IMR-90 (cell line): ENCODE data around the gene ADGRF4. TPM values are rescaled to one million over a fixed set of nuclear protein-coding genes. Genes with fewer than 3 reads are reported as not detected.

Source experiments
- ATAC-seq: fragments of 200-7000 bp; cut with Tn5 transposase; 2 replicates; pipeline ENCODE4 v1.9.1; 2020; ENCODE audit warnings: low read depth, mild to moderate bottlenecking, moderate library complexity
- BruUV-seq: library from RNA; stranded (reverse); fragments of 400-500 nt; replicated peaks from 2 replicates; lab custom pipeline; 2021; lab: Mats Ljungman, UMichigan
- CTCF ChIA-PET: fragments of 300-600 bp; formaldehyde crosslinking; extraction: SDS; loops from one replicate; lab custom pipeline; 2021; ENCODE audit warnings: antibody characterized with exemption; lab: Yijun Ruan, JAX
- POLR2A ChIA-PET: fragments of 300-600 bp; sonication (Branson Sonifier 250); formaldehyde crosslinking; loops from one replicate; lab custom pipeline; 2022; ENCODE audit warnings: antibody characterized with exemption; ENCODE audit not compliant: unreplicated experiment; lab: Charles Lee
- DNase-seq: peaks from one replicate; pipeline ENCODE4 v3.0.0; 2013
- H2AFZ ChIP-seq: replicated peaks from 2 replicates; pipeline ENCODE3; 2013; ENCODE audit warnings: low read length, mild to moderate bottlenecking; ENCODE audit not compliant: poor library complexity
- H2AK5ac ChIP-seq: 2 replicates; pipeline ENCODE4 v1.6.1; 2013; ENCODE audit warnings: low read depth, low read length, inconsistent platforms
- H2AK9ac ChIP-seq: replicated peaks from 2 replicates; pipeline ENCODE3; 2013; ENCODE audit warnings: mild to moderate bottlenecking, low read depth, low read length, moderate library complexity; ENCODE audit not compliant: poor library complexity
- H2BK120ac ChIP-seq: 2 replicates; pipeline ENCODE4 v1.6.1; 2013; ENCODE audit warnings: low read depth, low read length, inconsistent platforms
- H2BK15ac ChIP-seq: 3 replicates; pipeline ENCODE4 v1.6.1; 2013; ENCODE audit warnings: low read depth, low read length, inconsistent platforms
- H2BK20ac ChIP-seq: 2 replicates; pipeline ENCODE4 v1.6.1; 2013; ENCODE audit warnings: low read depth, mild to moderate bottlenecking, inconsistent platforms, low read length, moderate library complexity
- H2BK5ac ChIP-seq: 2 replicates; pipeline ENCODE4 v1.6.1; 2013; ENCODE audit warnings: mild to moderate bottlenecking, low read depth, low read length, inconsistent platforms; ENCODE audit not compliant: poor library complexity, severe bottlenecking
- H3K14ac ChIP-seq: replicated peaks from 2 replicates; pipeline ENCODE4 v1.6.1; 2013; ENCODE audit warnings: low read depth, low read length, inconsistent platforms
- H3K18ac ChIP-seq: 2 replicates; pipeline ENCODE4 v1.6.1; 2013; ENCODE audit warnings: low read depth, low read length, control low read depth
- H3K23ac ChIP-seq: 2 replicates; pipeline ENCODE4 v1.6.1; 2013; ENCODE audit warnings: low read depth, low read length, inconsistent platforms
- H3K27ac ChIP-seq: 2 replicates; pipeline ENCODE4 v1.5.1; 2013; ENCODE audit warnings: mild to moderate bottlenecking, control low read depth, low read length; ENCODE audit not compliant: insufficient read depth
- H3K27me3 ChIP-seq: 2 replicates; pipeline ENCODE4 v1.6.1; 2013; ENCODE audit warnings: low read length; ENCODE audit not compliant: control insufficient read depth, insufficient read depth
- H3K36me3 ChIP-seq: 2 replicates; pipeline ENCODE4 v1.6.1; 2013; ENCODE audit warnings: low read length, mixed read lengths; ENCODE audit not compliant: control insufficient read depth, insufficient read depth
- H3K4ac ChIP-seq: 2 replicates; pipeline ENCODE4 v1.6.1; 2013; ENCODE audit warnings: low read depth, low read length, inconsistent platforms
- H3K4me1 ChIP-seq: 2 replicates; pipeline ENCODE4 v1.6.1; 2013; ENCODE audit warnings: low read length, mixed read lengths; ENCODE audit not compliant: control insufficient read depth, insufficient read depth
- H3K4me2 ChIP-seq: 2 replicates; pipeline ENCODE4 v1.6.1; 2013; ENCODE audit warnings: low read depth, mild to moderate bottlenecking, control low read depth, low read length, moderate library complexity
- H3K4me3 ChIP-seq: 2 replicates; pipeline ENCODE4 v1.5.1; 2013; ENCODE audit warnings: low read depth, mild to moderate bottlenecking, control low read depth, low read length, moderate library complexity; ENCODE audit not compliant: insufficient read depth
- H3K56ac ChIP-seq: 2 replicates; pipeline ENCODE4 v1.6.1; 2013; ENCODE audit warnings: low read length, inconsistent platforms; ENCODE audit not compliant: insufficient read depth; ENCODE audit errors: extremely low read depth
- H3K79me1 ChIP-seq, 2 experiments: 2 replicates each; pipeline ENCODE4 v1.6.1; 2013; ENCODE audit warnings: low read length in 2 of 2, inconsistent platforms in 1 of 2, low read depth in 1 of 2
- H3K9ac ChIP-seq: 2 replicates; pipeline ENCODE4 v1.6.1; 2013; ENCODE audit warnings: low read depth, low read length, control low read depth
- H3K9me1 ChIP-seq: 2 replicates; pipeline ENCODE4 v1.6.1; 2013; ENCODE audit warnings: low read length, inconsistent platforms; ENCODE audit not compliant: insufficient read depth
- H3K9me3 ChIP-seq: 2 replicates; pipeline ENCODE4 v1.6.1; 2013; ENCODE audit warnings: low read length; ENCODE audit not compliant: control insufficient read depth, insufficient read depth
- H4K20me1 ChIP-seq: 2 replicates; pipeline ENCODE4 v1.6.1; 2013; ENCODE audit warnings: low read length, inconsistent platforms; ENCODE audit not compliant: insufficient read depth
- H4K5ac ChIP-seq: 2 replicates; pipeline ENCODE4 v1.6.1; 2013; ENCODE audit warnings: mild to moderate bottlenecking, low read depth, low read length, control low read depth
- H4K8ac ChIP-seq, 2 experiments: 2 replicates each; pipeline ENCODE4 v1.6.1; 2013; ENCODE audit warnings: low read depth in 2 of 2, low read length in 2 of 2, control low read depth in 1 of 2, inconsistent platforms in 1 of 2
- H4K91ac ChIP-seq: 2 replicates; pipeline ENCODE4 v1.6.1; 2013; ENCODE audit warnings: low read depth, low read length, inconsistent platforms; ENCODE audit not compliant: insufficient read depth
- CEBPB ChIP-seq: IDR thresholded peaks from 2 replicates; pipeline ENCODE4 v1.6.1; 2012; ENCODE audit warnings: low read depth, low read length, improper control_type of control experiment
- RAD21 ChIP-seq: IDR thresholded peaks from 2 replicates; pipeline ENCODE4 v1.6.1; 2012; ENCODE audit warnings: low read length, improper control_type of control experiment
- WGBS, 2 experiments: methylation state at CpG; one replicate each; pipeline versions ENCODE4 v1.1.5 to v1.1.7; 2013; ENCODE audit warnings: missing lambda C conversion rate in 2 of 2; ENCODE audit not compliant: insufficient read length in 1 of 2; ENCODE audit errors: extremely low coverage in 2 of 2; 5-methylcytosine and 5-hydroxymethylcytosine counted together
- dilution Hi-C: fragments of 300-500 bp; cut with HindIII; formaldehyde crosslinking; loops from one replicate; pipeline ENCODE4 v1.14.3; 2018; ENCODE audit warnings: low sequenced_read_pairs; ENCODE audit not compliant: unreplicated experiment
- in situ Hi-C: fragments of 300-500 bp; cut with MboI; formaldehyde crosslinking; loops from 3 replicates; pipeline ENCODE4 v1.14.3; 2019; ENCODE audit warnings: low sequenced_read_pairs, inconsistent platforms, mixed read lengths
- intact Hi-C: fragments of 100-400 bp; cut with micrococcal nuclease; formaldehyde crosslinking; loops from 2 replicates; pipeline ENCODE4 v1.10.0; 2022
- polyA plus RNA-seq, 3 experiments: library from polyadenylated mRNA; depleted of rRNA; stranded (reverse); fragments of >200 nt; gene quantifications; 2 replicates each; pipeline ENCODE4 v1.2.3, GENCODE V29; 2012; ENCODE audit warnings: low replicate concordance in 1 of 3
- total RNA-seq: library from RNA; depleted of rRNA; stranded (reverse); fragments of >200 nt; gene quantifications from 2 replicates; pipeline ENCODE4 v1.2.3, GENCODE V29; 2012

ADGRF4 gene
- total and polyA plus RNA-seq, 2 of the 4 experiments (the other 2 are of a cell fraction): under 0.01 to 0.02 TPM

GRCh38 chr6:47690791-47691190, 7.6 kb upstream of the ADGRF4 start:
- H3K79me1 ChIP-seq: no peaks in the 10 kb centered on the region
- H3K36me3 ChIP-seq: no peaks in the 10 kb centered on the region
- no peak overlapping the region for H2BK20ac ChIP-seq
- H4K91ac ChIP-seq: no peak overlapping the region
- no peak overlapping the region for H3K4ac ChIP-seq
- no peak overlapping the region for H3K18ac ChIP-seq
- no peaks in the 10 kb centered on the region for H3K9me3 ChIP-seq
- H2AFZ ChIP-seq: no peak overlapping the region
- H4K20me1 ChIP-seq: no peaks in the 10 kb centered on the region
- no peak overlapping the region for H3K27ac ChIP-seq
- H3K27me3 ChIP-seq: no peaks in the 10 kb centered on the region
- H3K56ac ChIP-seq: no peak overlapping the region
- no TSS peak for BruUV-seq
- H3K4me2 ChIP-seq: no peak overlapping the region
- H2AK5ac ChIP-seq: no peak overlapping the region
- no peak overlapping the region for H3K4me3 ChIP-seq
- no peak overlapping the region for H4K5ac ChIP-seq
- H4K8ac ChIP-seq: no peak overlapping the region
- dilution Hi-C loops: no loop called here
- in situ Hi-C loops: no loop called here
- no peak for DNase-seq
- ChIA-PET POLR2A (no interaction called here), CTCF (no interaction called here)
- no peak overlapping the region for H3K14ac ChIP-seq
- no peak for TF ChIP-seq CEBPB
- no peak for TF ChIP-seq RAD21
- H3K9ac ChIP-seq: no peak overlapping the region
- no peak overlapping the region for H3K23ac ChIP-seq
- intact Hi-C loops: no loop called here
- ATAC-seq: no peak
- H2BK5ac ChIP-seq: no peak overlapping the region
- WGBS, 2 experiments: no CpG with 5 or more reads among the region's 2 CpGs
- H2AK9ac ChIP-seq: no peak overlapping the region
- no peaks in the 10 kb centered on the region for H3K9me1 ChIP-seq
- no peak overlapping the region for H2BK15ac ChIP-seq
- H2BK120ac ChIP-seq: no peak overlapping the region
- H3K4me1 ChIP-seq: no peaks in the 10 kb centered on the region
